Memory B cell (primary cell): ENCODE results near the gene CPD.

ENCODE experiments used
- ATAC-seq: fragments of 150-1000 bp; cut with Tn5 transposase; 2 replicates; pipeline ENCODE4 v1.10.0; 2021; ENCODE audit warnings: low read depth, mild to moderate bottlenecking, moderate library complexity
- DNase-seq, 2 donors: peaks; one replicate each; pipeline ENCODE4 v3.0.0; 2022; ENCODE audit warnings: low spot score in 2 of 2
- H3K27ac Mint-ChIP-seq: one replicate; pipeline ENCODE4 v1.8.0; 2022; ENCODE audit warnings: mild to moderate bottlenecking, moderate library complexity, mixed read lengths
- H3K27me3 Mint-ChIP-seq: one replicate; pipeline ENCODE4 v1.8.0; 2022; ENCODE audit warnings: mixed read lengths
- H3K36me3 Mint-ChIP-seq: one replicate; pipeline ENCODE4 v1.8.0; 2022; ENCODE audit warnings: mild to moderate bottlenecking, mixed read lengths
- H3K4me1 Mint-ChIP-seq: one replicate; pipeline ENCODE4 v1.8.0; 2022; ENCODE audit warnings: mixed read lengths
- H3K4me3 Mint-ChIP-seq: one replicate; pipeline ENCODE4 v1.8.0; 2022; ENCODE audit warnings: mild to moderate bottlenecking, moderate library complexity, mixed read lengths
- H3K9me3 Mint-ChIP-seq: one replicate; pipeline ENCODE4 v1.8.0; 2022; ENCODE audit warnings: mixed read lengths

Gene CPD

GRCh38 chr17:30368912-30369720 is 9.6 kb upstream of the CPD start:
- Mint-ChIP-seq H3K4me1 (peaks cover under 1% of the 10 kb centered on the region), H3K4me3 (no peak overlapping the region), H3K27ac (no peak overlapping the region), H3K27me3 (peaks cover 15% of the 10 kb centered on the region), H3K36me3 (no peaks in the 10 kb centered on the region), H3K9me3 (no peaks in the 10 kb centered on the region)
- ATAC-seq (no peak), DNase-seq (no peak)

GRCh38 chr17:30369995-30370394 is 8.7 kb upstream of the CPD start:
- Mint-ChIP-seq H3K9me3 (no peaks in the 10 kb centered on the region), H3K27ac (no peak overlapping the region), H3K4me1 (no peaks in the 10 kb centered on the region), H3K36me3 (no peaks in the 10 kb centered on the region), H3K4me3 (no peak overlapping the region), H3K27me3 (peaks cover 21% of the 10 kb centered on the region)
- no peak for ATAC-seq
- DNase-seq: no peak

- no peak for ATAC-seq
- Mint-ChIP-seq H3K36me3 (no peaks in the 10 kb centered on the region), H3K9me3 (no peaks in the 10 kb centered on the region), H3K27me3 (peaks cover 33% of the 10 kb centered on the region), H3K27ac (no peak overlapping the region), H3K4me1 (no peaks in the 10 kb centered on the region), H3K4me3 (no peak overlapping the region)
- DNase-seq: no peak
These were observed 6.0 kb upstream of the CPD start for GRCh38 chr17:30372755-30373154.

GRCh38 chr17:30375661-30376060 is 3.1 kb upstream of the CPD start:
- Mint-ChIP-seq H3K9me3 (no peaks in the 10 kb centered on the region), H3K27ac (no peak overlapping the region), H3K27me3 (peaks cover 41% of the 10 kb centered on the region), H3K4me3 (no peak overlapping the region), H3K36me3 (no peaks in the 10 kb centered on the region), H3K4me1 (peaks cover 18% of the 10 kb centered on the region)
- no peak for DNase-seq
- ATAC-seq: no peak

GRCh38 chr17:30376621-30377452 is 1.9 kb upstream of the CPD start:
- Mint-ChIP-seq H3K27me3 (peaks cover 37% of the 10 kb centered on the region), H3K27ac (no peak overlapping the region), H3K36me3 (no peaks in the 10 kb centered on the region), H3K4me3 (no peak overlapping the region), H3K4me1 (peaks cover 18% of the 10 kb centered on the region), H3K9me3 (no peaks in the 10 kb centered on the region)
- ATAC-seq: no peak
- DNase-seq: no peak

GRCh38 chr17:30377574-30378240 is 1.0 kb upstream of the CPD start:
- ATAC-seq (no peak), DNase-seq (no peak)
- Mint-ChIP-seq H3K4me1 (peaks cover 18% of the 10 kb centered on the region), H3K27ac (no peak overlapping the region), H3K36me3 (no peaks in the 10 kb centered on the region), H3K9me3 (no peaks in the 10 kb centered on the region), H3K4me3 (peak overlapping the region; percentile 90), H3K27me3 (peaks cover 37% of the 10 kb centered on the region)

- Mint-ChIP-seq H3K27ac (peak overlapping the region; percentile 66), H3K27me3 (peaks cover 33% of the 10 kb centered on the region), H3K4me3 (peak overlapping the region; percentile 90), H3K4me1 (peaks cover 18% of the 10 kb centered on the region), H3K9me3 (no peaks in the 10 kb centered on the region), H3K36me3 (no peaks in the 10 kb centered on the region)
- peak in 1 of 2 donors; percentile 35 for DNase-seq
- ATAC-seq: peak; percentile 1
These were observed 394 bp upstream of the CPD start for GRCh38 chr17:30378241-30378824.

GRCh38 chr17:30379303-30379902 is 676 bp downstream of the CPD start:
- ATAC-seq (peak; percentile 5), DNase-seq (peak; percentile 25 to 39)
- peaks cover 18% of the 10 kb centered on the region for H3K4me1 Mint-ChIP-seq
- H3K27ac Mint-ChIP-seq: peak overlapping the region; percentile 60
- peak overlapping the region; percentile 61 for H3K4me3 Mint-ChIP-seq
- no peaks in the 10 kb centered on the region for H3K36me3 Mint-ChIP-seq
- H3K27me3 Mint-ChIP-seq: peaks cover 30% of the 10 kb centered on the region
- no peaks in the 10 kb centered on the region for H3K9me3 Mint-ChIP-seq

- DNase-seq (peak in 1 of 2 donors; percentile 16), ATAC-seq (peak; percentile 42)
- peak overlapping the region; percentile 60 for H3K27ac Mint-ChIP-seq
- peaks cover 18% of the 10 kb centered on the region for H3K4me1 Mint-ChIP-seq
- H3K9me3 Mint-ChIP-seq: no peaks in the 10 kb centered on the region
- peaks cover 24% of the 10 kb centered on the region for H3K27me3 Mint-ChIP-seq
- H3K36me3 Mint-ChIP-seq: no peaks in the 10 kb centered on the region
- H3K4me3 Mint-ChIP-seq: peak overlapping the region; percentile 61
These were observed 1.2 kb downstream of the CPD start for GRCh38 chr17:30379903-30380381.

- ATAC-seq: no peak
- Mint-ChIP-seq H3K9me3 (no peaks in the 10 kb centered on the region), H3K4me3 (no peak overlapping the region), H3K27me3 (peaks cover 27% of the 10 kb centered on the region), H3K4me1 (peaks cover 18% of the 10 kb centered on the region), H3K27ac (no peak overlapping the region), H3K36me3 (peaks cover 1% of the 10 kb centered on the region)
- DNase-seq: no peak
These were observed 2.1 kb downstream of the CPD start for GRCh38 chr17:30380643-30381339.

- ATAC-seq (no peak), DNase-seq (no peak)
- Mint-ChIP-seq H3K9me3 (no peaks in the 10 kb centered on the region), H3K4me3 (no peak overlapping the region), H3K36me3 (peaks cover 1% of the 10 kb centered on the region), H3K27ac (no peak overlapping the region), H3K27me3 (peaks cover 27% of the 10 kb centered on the region), H3K4me1 (peaks cover 18% of the 10 kb centered on the region)
These were observed 2.6 kb downstream of the CPD start for GRCh38 chr17:30381340-30381659.

- H3K36me3 Mint-ChIP-seq: peaks cover 1% of the 10 kb centered on the region
- DNase-seq: no peak
- H3K4me1 Mint-ChIP-seq: peaks cover 18% of the 10 kb centered on the region
- no peak overlapping the region for H3K4me3 Mint-ChIP-seq
- H3K9me3 Mint-ChIP-seq: no peaks in the 10 kb centered on the region
- peaks cover 18% of the 10 kb centered on the region for H3K27me3 Mint-ChIP-seq
- ATAC-seq: no peak
- H3K27ac Mint-ChIP-seq: no peak overlapping the region
These were observed 3.6 kb downstream of the CPD start for GRCh38 chr17:30382345-30382744.
